Measurements from ENCODE around the gene BEST4. TPM values are rescaled to one million over a fixed set of nuclear protein-coding genes. Genes with fewer than 3 reads are reported as not detected.
A peak's percentile ranks its signal among the peaks of the same experiment; 100 is the strongest.

BEST4 gene
- total and polyA plus RNA-seq, 2 experiments from 2014 or later = 0.48 to 0.83 TPM

DNA sequence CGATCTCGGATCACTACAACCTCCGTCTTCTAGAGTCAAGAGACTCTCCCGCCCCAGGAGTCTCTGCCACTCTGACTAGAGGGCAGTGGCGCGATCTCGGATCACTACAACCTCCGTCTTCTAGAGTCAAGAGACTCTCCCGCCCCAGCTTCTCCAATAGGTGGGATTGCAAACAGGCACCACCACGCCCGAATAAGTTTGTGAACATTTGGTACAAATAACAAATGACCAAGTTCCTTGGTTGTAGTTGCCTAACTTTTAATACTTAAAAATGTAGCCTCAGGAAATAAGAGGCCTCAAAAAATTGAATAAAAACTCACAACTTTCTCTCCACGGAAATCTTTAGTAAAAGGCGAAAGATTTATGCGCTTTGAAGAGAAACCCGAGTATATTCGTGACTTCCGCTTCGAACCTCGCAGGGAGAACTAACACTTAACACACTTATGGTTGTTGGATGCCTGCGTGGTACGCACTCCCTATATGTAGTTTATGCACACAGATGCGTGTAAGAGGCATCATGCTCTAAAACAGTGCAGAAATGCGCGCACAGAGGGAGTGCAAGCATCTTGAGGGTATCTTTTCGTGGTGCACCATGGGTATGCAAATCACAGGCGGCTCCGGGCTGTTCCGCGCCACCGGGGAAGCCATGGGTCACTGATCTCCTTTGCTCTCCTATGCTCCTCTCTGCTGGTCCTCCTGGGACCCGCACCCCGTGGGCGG lies 31.8 kb upstream of the BEST4 start:
- peak; percentile 90 for DNase-seq (ENCODE audit: low spot score)
- Histone ChIP-seq H2AFZ (peak overlapping the region; percentile 75), H3K27me3 (no peaks in the 10 kb centered on the region), H3K4me3 (peak overlapping the region; percentile 20), H3K27ac (peak overlapping the region; percentile 95), H3K79me2 (no peaks in the 10 kb centered on the region), H3K4me1 (ENCODE audit: insufficient read depth) (no peaks in the 10 kb centered on the region), H3K4me2 (peak overlapping the region; percentile 75), H3K36me3 (replicated peaks; ENCODE audit: insufficient read depth, low read depth) (no peaks in the 10 kb centered on the region), H3K9me2 (replicated peaks; ENCODE audit: insufficient read depth) (no peaks in the 10 kb centered on the region), H3K9me3 (ENCODE audit: low read depth) (no peaks in the 10 kb centered on the region), H4K20me1 (ENCODE audit: insufficient read depth, poor library complexity, severe bottlenecking) (no peaks in the 10 kb centered on the region)
- WGBS (ENCODE audit: low lambda C conversion rate, missing lambda C conversion rate) = 2% methylated on average over 33 of the region's 33 CpGs
- TF ChIP-seq EZH2 (IDR thresholded peaks at IDR 0.05; ENCODE audit: borderline replicate concordance) (no peak), EZH2phosphoT487 (IDR thresholded peaks at IDR 0.05; ENCODE audit: low read depth, severe bottlenecking, unreplicated experiment) (no peak), CTCF (IDR thresholded peaks at IDR 0.05; ENCODE audit: poor library complexity) (no peak)

- no peaks in the 10 kb centered on the region for H3K36me3 ChIP-seq (replicated peaks; ENCODE audit: insufficient read depth, low read depth)
- no peaks in the 10 kb centered on the region for H3K4me1 ChIP-seq (ENCODE audit: insufficient read depth)
- no peak for DNase-seq (ENCODE audit: low spot score)
- H2AFZ ChIP-seq = no peak overlapping the region
- peak overlapping the region; percentile 75 for H3K4me2 ChIP-seq
- TF ChIP-seq EZH2phosphoT487 (IDR thresholded peaks at IDR 0.05; ENCODE audit: low read depth, severe bottlenecking, unreplicated experiment) (no peak), EZH2 (IDR thresholded peaks at IDR 0.05; ENCODE audit: borderline replicate concordance) (no peak), CTCF (IDR thresholded peaks at IDR 0.05; ENCODE audit: poor library complexity) (peak; percentile 4)
- WGBS (ENCODE audit: low lambda C conversion rate, missing lambda C conversion rate) = 14% methylated on average over 13 of the region's 13 CpGs
- H3K9me2 ChIP-seq (replicated peaks; ENCODE audit: insufficient read depth) = no peaks in the 10 kb centered on the region
- H3K79me2 ChIP-seq = no peaks in the 10 kb centered on the region
- no peaks in the 10 kb centered on the region for H4K20me1 ChIP-seq (ENCODE audit: insufficient read depth, poor library complexity, severe bottlenecking)
- peak overlapping the region; percentile 95 for H3K27ac ChIP-seq
- H3K27me3 ChIP-seq = no peaks in the 10 kb centered on the region
- H3K9me3 ChIP-seq (ENCODE audit: low read depth) = no peaks in the 10 kb centered on the region
- peak overlapping the region; percentile 2 for H3K4me3 ChIP-seq
Measured at GRCh38 chr1:44819196-44819607, 31.2 kb upstream of the BEST4 start.

GRCh38 chr1:44817771-44818495 lies 30.0 kb upstream of the BEST4 start:
- DNase-seq (ENCODE audit: low spot score) = no peak
- Histone ChIP-seq H3K4me1 (ENCODE audit: insufficient read depth) (peaks cover 5% of the 10 kb centered on the region), H3K27ac (no peak overlapping the region), H3K4me3 (no peak overlapping the region), H3K9me2 (replicated peaks; ENCODE audit: insufficient read depth) (no peaks in the 10 kb centered on the region), H4K20me1 (ENCODE audit: insufficient read depth, poor library complexity, severe bottlenecking) (no peaks in the 10 kb centered on the region), H3K79me2 (no peaks in the 10 kb centered on the region), H3K9me3 (ENCODE audit: low read depth) (no peaks in the 10 kb centered on the region), H3K27me3 (no peaks in the 10 kb centered on the region), H3K4me2 (no peak overlapping the region), H3K36me3 (replicated peaks; ENCODE audit: insufficient read depth, low read depth) (no peaks in the 10 kb centered on the region), H2AFZ (no peak overlapping the region)
- TF ChIP-seq EZH2 (IDR thresholded peaks at IDR 0.05; ENCODE audit: borderline replicate concordance) = no peak
- no peak for TF ChIP-seq CTCF (IDR thresholded peaks at IDR 0.05; ENCODE audit: poor library complexity)
- no peak for TF ChIP-seq EZH2phosphoT487 (IDR thresholded peaks at IDR 0.05; ENCODE audit: low read depth, severe bottlenecking, unreplicated experiment)
- WGBS (ENCODE audit: low lambda C conversion rate, missing lambda C conversion rate) = 96% methylated on average over 11 of the region's 11 CpGs

Data from hepatocyte (in vitro differentiated cells).